GM21619 (cell line): ENCODE measurements around the gene KCNIP2.

ENCODE experiments used
- ATAC-seq: cut with Tn5 transposase; IDR thresholded peaks from one replicate; pipeline ENCODE4 v1.9.1; 2021; ENCODE audit not compliant: unreplicated experiment

Gene KCNIP2

DNA sequence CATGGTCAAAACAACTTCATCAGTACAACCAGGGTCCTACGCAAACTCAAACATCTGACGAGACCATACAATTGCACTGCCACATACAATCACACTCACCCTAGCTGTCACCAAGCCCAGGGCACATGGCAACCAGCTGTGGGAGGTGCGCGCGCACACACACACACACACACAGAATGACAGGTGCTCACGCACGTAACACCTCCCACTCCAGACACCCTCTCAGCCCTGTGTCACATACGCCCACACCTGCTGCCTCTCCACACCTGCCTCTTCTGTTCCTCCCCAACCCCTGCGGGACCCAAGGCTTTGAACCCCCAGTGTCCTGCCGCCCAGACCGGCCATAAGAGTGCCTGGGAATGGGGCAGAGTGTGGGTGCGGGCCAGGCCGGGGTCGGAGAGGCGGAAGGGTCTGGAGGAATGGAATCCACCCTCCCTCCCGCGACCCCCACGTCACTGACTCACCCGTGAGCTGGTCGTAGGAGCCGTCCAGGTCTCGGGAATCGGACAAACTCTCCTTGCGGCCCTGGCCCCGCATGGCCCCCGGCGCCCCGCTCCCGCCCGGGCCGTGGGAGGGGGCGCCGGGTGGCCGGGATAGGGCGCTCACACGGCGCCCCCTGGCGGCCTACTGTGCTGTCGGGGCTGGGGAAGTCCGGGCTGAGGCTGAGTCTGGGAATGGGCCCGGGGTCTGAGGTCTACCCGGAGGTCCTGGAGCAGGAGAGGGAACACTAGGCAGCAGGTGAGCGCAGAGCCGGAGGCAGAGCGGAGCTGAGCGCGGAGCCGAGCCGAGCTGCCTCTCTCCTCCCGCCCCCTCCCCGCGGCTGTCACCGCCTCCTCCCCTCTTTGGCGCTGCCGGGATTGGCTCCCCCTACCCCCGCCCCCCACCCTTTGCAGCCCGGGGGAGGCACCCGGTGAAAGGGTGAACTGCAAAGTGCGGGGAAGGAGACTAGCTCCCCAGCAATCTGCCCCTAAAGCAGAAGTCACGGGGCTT, at the start of gene KCNIP2:
Gene KCNIP2, minus strand, starts transcription at position 769 of the 990 bp plus-strand sequence. Its CDS starts 232 bp downstream, at position 537.
- no peak for ATAC-seq

DNA sequence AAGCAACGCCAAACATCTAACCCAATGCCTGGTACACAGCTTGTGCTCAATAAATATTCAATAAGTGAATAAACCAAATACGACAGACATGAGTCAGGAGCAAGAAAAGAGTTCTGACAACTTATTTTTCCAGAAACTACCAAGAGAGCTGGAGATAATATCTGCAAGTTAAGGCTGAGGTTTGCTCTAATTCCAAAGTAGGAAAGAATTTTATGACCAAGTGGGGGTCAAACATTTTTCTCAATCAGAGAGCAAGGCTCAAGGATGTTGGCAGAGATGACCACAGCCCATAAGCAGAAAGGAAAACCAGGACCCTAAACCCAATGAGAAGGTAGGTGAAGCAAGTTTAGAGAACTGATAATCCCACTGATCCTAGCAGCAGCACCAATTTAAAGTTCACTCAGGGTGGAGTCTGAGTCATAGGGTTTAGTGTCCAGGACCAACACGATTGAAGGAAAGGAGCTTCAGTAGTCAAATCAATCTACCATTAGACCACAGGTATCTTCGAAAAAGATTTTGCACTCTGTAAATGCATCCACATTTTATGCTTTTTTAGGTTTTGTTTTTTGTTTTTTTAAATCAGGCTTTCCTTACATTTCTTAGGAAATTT, 49.3 kb upstream of the KCNIP2 start:
- ATAC-seq, result no peak

GRCh38 chr10:101889256-101890210, 45.9 kb upstream of the KCNIP2 start:
- ATAC-seq, result peak; percentile 71

DNA sequence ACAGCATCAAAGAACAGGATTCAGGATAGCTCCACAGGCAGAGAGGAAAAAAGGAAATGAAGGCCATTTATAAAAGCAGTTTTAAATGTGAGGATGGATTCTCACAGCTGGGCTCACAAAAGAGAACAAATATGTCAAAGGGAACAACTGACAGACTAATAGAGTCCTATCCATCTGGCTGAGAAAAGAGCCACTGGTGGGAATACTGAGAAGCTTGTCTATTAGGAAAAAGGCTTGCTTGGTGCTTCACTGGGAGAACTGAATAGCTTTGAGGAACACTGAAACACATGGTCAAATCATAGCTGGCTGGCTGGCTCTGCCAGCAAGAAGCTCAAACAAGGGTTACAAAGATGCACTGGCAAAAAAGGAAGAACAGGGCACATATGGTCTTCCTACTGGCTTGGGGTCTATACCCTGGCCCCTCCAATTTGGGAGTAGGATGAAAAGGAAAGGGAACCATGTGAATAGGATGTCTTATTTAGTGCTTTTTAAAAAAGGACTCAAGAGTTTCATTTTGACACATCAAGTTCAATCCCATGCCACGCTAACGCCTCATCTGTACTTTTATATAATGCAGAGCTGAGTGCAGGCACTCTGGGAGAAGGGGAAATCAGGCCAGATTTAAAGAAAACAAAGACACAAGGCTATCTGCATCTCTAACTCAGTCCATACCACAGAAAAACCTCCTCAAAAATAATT, 44.8 kb upstream of the KCNIP2 start:
- no peak for ATAC-seq

GRCh38 chr10:101887775-101888174, 44.2 kb upstream of the KCNIP2 start:
- no peak for ATAC-seq

DNA sequence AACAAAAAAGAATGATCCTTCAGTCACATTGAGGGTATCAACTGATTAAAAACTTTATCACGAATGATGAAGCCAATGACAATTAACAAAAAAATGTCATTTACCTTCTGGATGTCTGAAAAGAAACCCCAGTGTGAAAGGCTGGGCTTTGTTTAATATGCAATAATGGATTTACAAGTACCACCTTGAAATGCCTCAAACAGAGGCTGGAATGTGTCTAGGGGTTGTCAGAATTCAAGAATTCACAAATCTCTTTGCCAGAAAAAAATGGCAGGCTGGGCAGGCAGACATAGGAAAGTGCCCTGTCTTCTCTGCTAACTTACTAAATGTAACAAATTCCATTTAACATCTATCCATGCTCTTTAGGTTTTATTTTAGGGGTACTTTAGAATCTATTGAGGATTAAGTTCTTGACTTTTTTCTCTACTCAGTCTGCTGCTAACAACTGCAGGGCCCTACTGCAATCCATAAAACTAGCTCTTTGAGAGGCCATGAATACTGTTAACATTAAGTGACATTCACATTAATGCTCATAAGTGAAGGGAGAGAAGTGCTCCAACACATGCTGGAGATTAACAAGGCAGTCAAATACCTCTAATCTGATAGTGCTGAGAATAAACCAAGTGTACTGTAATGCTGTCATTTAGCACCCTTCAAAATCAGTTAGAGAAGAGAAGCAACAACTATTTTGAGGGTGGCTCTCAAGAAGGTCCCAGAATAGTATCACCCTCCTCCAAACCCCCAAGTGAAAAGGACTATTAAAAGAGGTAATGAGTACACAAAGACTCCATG, 43.1 kb upstream of the KCNIP2 start:
- no peak for ATAC-seq

GRCh38 chr10:101881036-101881774, 37.6 kb upstream of the KCNIP2 start:
- no peak for ATAC-seq

- ATAC-seq, result no peak
These were observed 36.6 kb upstream of the KCNIP2 start for GRCh38 chr10:101880232-101880573.

GRCh38 chr10:101879456-101880231, 36.0 kb upstream of the KCNIP2 start:
- ATAC-seq, result no peak

DNA sequence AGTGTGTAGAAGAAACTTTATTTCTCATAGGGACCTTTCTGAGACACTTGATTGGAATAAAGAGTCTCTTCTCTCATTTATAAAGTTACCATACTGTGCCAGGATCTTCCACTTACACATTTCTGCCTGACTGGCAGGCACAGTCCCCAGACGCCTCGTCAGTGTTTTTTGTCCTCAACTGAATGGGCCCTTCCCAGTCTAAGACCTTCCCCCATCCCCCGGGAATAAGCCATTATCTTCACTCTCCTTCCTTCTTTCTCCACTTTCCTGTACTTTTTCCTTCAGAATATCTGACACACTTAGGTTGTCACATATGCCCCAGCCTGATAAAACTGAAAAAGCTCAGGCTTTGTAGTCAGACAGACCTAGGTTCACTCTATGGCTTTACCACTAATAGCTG, 35.3 kb upstream of the KCNIP2 start:
- ATAC-seq, result no peak

DNA sequence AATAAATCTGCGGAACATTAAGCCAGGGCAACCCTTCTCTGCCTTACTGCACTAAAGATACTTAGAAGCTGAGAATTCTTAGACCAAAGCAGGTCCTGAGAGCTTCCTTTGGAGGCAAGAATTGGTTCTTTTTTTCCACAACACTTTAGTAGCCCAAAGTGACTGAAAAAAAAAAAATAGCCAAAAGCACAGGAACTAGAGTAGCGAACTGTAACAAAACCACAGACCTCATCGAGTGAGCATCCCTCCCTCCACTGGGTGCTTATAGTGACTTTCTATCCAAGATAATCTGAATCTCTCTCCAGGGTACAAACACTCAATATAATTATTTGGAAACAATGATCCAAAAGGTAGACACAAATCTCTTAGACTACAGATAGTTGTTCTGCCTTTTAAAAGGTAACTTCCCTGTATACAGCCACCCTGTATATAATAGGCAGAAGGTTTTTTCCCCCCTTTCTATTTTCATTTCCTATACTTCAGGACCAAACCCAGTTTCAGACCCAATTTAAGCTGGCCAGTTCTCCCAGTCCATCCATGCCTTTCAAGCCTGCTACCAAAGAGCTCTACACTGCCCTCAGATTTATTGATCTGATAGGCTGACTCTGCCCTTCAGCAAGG, 31.6 kb upstream of the KCNIP2 start:
- no peak for ATAC-seq

- ATAC-seq, result no peak
These were observed 30.7 kb upstream of the KCNIP2 start for GRCh38 chr10:101874252-101874651.

DNA sequence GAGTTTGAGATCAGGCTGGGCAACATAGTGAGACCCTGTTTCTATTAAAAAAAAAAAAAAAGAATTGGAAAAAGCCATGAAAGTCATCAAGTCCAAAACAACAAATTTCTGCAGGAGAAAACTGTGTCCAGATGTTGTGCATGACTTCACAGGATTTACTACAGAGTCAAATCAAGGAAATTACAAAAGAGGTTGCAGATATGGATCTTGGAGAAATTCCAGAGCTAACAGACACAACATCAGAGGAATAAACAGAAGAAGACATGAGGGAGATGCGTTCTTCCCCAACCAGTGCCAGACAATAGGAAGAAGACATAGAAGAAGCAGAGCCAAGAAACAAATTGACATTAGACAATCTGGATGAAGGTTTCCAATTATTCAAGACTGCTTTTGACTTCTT, 24.3 kb upstream of the KCNIP2 start:
- ATAC-seq, result no peak

DNA sequence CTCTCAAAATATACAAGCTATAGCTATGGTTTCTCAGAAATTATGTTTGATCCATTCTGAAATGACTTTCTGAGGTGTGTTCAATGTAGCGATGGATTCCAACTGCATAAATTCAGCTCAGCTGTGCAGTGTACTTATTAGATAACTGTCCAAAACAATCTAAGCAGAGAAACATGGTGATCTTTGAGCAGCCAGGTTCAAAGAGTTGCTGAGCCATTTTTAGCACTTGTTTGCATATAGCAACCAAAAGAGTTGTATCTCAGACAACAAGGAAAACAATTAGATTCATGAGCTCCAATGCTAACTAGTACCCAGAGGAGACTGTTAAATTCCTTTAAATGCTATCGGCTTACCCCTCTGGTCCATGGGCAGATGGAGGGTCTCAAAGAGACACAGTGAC, 15.9 kb upstream of the KCNIP2 start:
- no peak for ATAC-seq

- peak; percentile 80 for ATAC-seq
These were observed 15.3 kb upstream of the KCNIP2 start for GRCh38 chr10:101858723-101859500.

GRCh38 chr10:101857802-101858476, 14.3 kb upstream of the KCNIP2 start:
- ATAC-seq, result no peak

- ATAC-seq, result no peak
These were observed 13.0 kb upstream of the KCNIP2 start for GRCh38 chr10:101856626-101857025.
